RWPE2 (cell line): ENCODE data around the gene R3HDM2.

Source experiments
- ATAC-seq: fragments of 200-7000 bp; cut with Tn5 transposase; 3 replicates; pipeline ENCODE4 v1.9.1; 2021; ENCODE audit warnings: low read depth
- DNase-seq: peaks from one replicate; pipeline ENCODE4 v3.0.0-alpha.2; 2020; ENCODE audit warnings: low spot score
- H3K27ac ChIP-seq: fragments of 450-650 bp; 2 replicates; pipeline ENCODE4 v1.5.1; 2017; ENCODE audit warnings: mild to moderate bottlenecking; ENCODE audit not compliant: poor library complexity, severe bottlenecking
- H3K27me3 ChIP-seq: fragments of 250-450 bp; sonication (Bioruptor Pico); 2 replicates; pipeline ENCODE4 v1.5.1; 2021; ENCODE audit warnings: mild to moderate bottlenecking, moderate library complexity; ENCODE audit not compliant: insufficient read depth, poor library complexity, severe bottlenecking
- H3K36me3 ChIP-seq: fragments of 250-450 bp; sonication (Bioruptor Pico); 2 replicates; pipeline ENCODE4 v1.5.1; 2020; ENCODE audit warnings: low read depth, mild to moderate bottlenecking, moderate library complexity
- H3K4me1 ChIP-seq: fragments of 250-450 bp; sonication (Bioruptor Pico); 2 replicates; pipeline ENCODE4 v1.5.1; 2021; ENCODE audit warnings: mild to moderate bottlenecking, moderate library complexity; ENCODE audit not compliant: insufficient read depth, poor library complexity, severe bottlenecking
- H3K4me3 ChIP-seq: fragments of 250-450 bp; sonication (Bioruptor Pico); 2 replicates; pipeline ENCODE4 v1.5.1; 2021; ENCODE audit warnings: mild to moderate bottlenecking, moderate library complexity; ENCODE audit not compliant: severe bottlenecking
- H3K9me3 ChIP-seq: fragments of 250-450 bp; sonication (Bioruptor Pico); 2 replicates; pipeline ENCODE4 v1.5.1; 2021; ENCODE audit warnings: mild to moderate bottlenecking, moderate library complexity; ENCODE audit not compliant: severe bottlenecking
- CTCF ChIP-seq: fragments of 450-650 bp; IDR thresholded peaks from one replicate; pipeline ENCODE4 v1.5.1; 2017; ENCODE audit warnings: mild to moderate bottlenecking, moderate library complexity; ENCODE audit not compliant: poor library complexity, severe bottlenecking

The R3HDM2 gene

GRCh38 chr12:57235728-57236131, 195.1 kb downstream of the R3HDM2 start:
- no peaks in the 10 kb centered on the region for H3K4me1 ChIP-seq
- no peak overlapping the region for H3K27ac ChIP-seq
- H3K36me3 ChIP-seq = peaks cover 42% of the 10 kb centered on the region
- H3K9me3 ChIP-seq = no peaks in the 10 kb centered on the region
- no peak overlapping the region for H3K4me3 ChIP-seq
- H3K27me3 ChIP-seq = peaks cover 15% of the 10 kb centered on the region
- TF ChIP-seq CTCF = no peak
- DNase-seq (peak; percentile 48), ATAC-seq (no peak)

- peaks cover 11% of the 10 kb centered on the region for H3K27me3 ChIP-seq
- no peak overlapping the region for H3K4me3 ChIP-seq
- ATAC-seq (no peak), DNase-seq (peak; percentile 62)
- TF ChIP-seq CTCF = no peak
- H3K36me3 ChIP-seq = peaks cover 48% of the 10 kb centered on the region
- no peaks in the 10 kb centered on the region for H3K9me3 ChIP-seq
- no peak overlapping the region for H3K27ac ChIP-seq
- no peaks in the 10 kb centered on the region for H3K4me1 ChIP-seq
Measured at GRCh38 chr12:57235017-57235727, 195.7 kb downstream of the R3HDM2 start.

GRCh38 chr12:57234571-57235016, 196.2 kb downstream of the R3HDM2 start:
- peaks cover 50% of the 10 kb centered on the region for H3K36me3 ChIP-seq

GRCh38 chr12:57234233-57234570, 196.6 kb downstream of the R3HDM2 start:
- TF ChIP-seq CTCF = no peak
- Histone ChIP-seq H3K4me3 (no peak overlapping the region), H3K9me3 (no peaks in the 10 kb centered on the region), H3K27me3 (peaks cover 6% of the 10 kb centered on the region), H3K4me1 (no peaks in the 10 kb centered on the region), H3K27ac (no peak overlapping the region), H3K36me3 (peaks cover 50% of the 10 kb centered on the region)
- no peak for ATAC-seq
- no peak for DNase-seq

More at GRCh38 chr12:57234571-57235016, 196.2 kb downstream of the R3HDM2 start:
- H3K27me3 ChIP-seq = peaks cover 6% of the 10 kb centered on the region
- H3K4me3 ChIP-seq = no peak overlapping the region
- no peak overlapping the region for H3K27ac ChIP-seq
- no peaks in the 10 kb centered on the region for H3K9me3 ChIP-seq
- ATAC-seq (no peak), DNase-seq (peak; percentile 25)
- H3K4me1 ChIP-seq = no peaks in the 10 kb centered on the region
- TF ChIP-seq CTCF = no peak
